LoVo (cell line): ENCODE data around the gene PRMT5.
"Not testable (repeated sequence)": the region's sequence is repeated elsewhere in the genome, so short reads cannot be mapped to it uniquely, and the experiment has no call there.

Experiments
- DNase-seq: peaks from one replicate; pipeline ENCODE4 v3.0.0-alpha.2; 2016; ENCODE audit warnings: low spot score

PRMT5 gene

DNA sequence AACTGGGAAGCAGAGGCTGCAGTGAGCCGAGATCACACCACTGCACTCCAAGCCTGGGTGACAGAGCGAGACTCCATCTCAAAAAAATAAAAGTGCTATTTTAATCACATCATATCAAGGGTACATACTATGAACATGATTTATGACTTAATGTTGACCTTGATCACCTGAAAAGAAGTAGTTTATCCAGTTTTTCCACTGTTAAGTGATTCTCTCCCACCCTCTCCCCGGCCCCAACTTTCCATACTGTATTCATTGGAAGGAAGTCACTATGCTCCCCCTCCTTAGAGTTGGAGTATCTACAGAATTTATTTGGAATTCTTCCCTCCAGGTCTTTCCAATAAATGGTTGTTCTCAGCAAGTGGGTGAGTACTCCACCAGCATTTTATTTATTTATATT, 3.0 kb upstream of the PRMT5 start:
- no peak for DNase-seq

DNA sequence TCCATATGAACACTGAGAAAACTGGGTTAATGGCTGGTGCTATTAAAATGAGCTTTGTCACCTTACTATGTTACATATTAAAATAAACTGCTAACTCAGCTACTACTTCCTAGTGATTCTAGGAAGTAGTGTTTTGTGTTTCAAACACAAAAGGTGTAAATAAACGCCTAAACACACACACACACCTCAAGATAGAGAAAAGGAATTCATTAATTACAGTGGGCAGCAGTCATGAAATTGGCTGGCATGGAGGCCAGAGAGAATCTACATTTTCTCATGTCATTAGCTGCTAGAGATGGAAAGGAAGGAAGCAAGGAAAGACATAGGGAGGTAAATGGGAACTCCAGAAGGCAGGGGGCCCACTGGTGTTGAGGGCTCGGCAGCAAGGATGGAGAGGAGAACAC, 787 bp upstream of the PRMT5 start:
- DNase-seq, result no peak

DNA sequence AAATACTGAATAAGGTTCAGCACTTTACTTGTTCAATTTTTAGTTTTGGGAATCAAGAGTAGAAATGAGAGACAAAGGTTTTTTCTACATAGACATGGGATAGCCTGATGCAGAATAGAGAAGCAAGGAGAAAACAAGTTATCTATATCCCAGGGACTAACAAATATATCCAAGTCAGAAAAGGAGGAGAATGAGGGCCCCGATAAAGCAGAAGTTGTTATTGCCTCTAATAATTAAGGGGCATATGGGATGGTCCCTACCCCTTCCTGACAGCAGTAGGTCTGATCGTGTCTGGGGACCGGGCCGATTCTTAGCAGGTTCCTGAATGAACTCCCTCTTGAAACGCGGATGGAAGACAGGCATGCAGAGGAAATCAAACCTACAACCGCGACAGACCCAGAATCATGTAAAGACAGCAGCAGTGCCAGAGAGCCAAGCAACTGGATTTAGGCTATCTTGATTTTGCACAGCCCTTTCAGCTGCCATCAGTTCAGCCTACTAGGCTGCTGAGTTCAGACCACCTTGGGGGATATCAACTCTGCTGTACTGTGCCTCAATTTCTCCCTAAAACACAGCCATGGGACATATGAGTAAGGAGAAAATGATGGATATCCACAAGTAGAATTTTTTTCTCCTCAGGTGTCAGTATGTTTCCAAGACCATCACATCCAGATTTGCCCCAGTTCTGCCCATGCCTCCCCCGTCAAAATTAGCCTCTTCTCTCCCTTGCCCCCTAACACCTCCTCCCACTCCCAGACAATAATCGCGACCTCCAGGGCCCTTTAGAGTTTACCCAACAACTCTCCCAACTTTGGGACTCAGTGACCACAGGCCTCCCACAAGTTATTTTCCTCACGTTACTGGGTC, 706 bp downstream of the PRMT5 start:
- no peak for DNase-seq

DNA sequence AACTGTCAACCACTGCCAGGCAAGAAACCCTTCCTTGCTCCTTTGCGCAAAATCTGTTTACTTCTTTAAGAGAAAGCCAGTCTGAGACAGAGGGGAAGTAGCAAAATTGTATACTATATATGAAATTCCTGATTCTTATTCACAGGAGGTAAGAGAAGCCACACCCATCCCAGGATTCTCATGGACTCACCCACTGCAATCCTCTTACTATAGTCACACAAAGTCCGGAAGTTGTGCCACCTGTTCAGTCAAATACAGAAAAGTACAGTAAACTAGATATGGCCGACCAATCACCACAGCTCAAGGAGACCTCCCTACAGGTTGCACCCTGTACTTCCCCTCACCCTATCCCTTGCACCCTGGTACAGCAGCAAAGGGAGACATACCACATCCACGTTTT, 2.9 kb downstream of the PRMT5 start:
- peak; percentile 46 for DNase-seq

DNA sequence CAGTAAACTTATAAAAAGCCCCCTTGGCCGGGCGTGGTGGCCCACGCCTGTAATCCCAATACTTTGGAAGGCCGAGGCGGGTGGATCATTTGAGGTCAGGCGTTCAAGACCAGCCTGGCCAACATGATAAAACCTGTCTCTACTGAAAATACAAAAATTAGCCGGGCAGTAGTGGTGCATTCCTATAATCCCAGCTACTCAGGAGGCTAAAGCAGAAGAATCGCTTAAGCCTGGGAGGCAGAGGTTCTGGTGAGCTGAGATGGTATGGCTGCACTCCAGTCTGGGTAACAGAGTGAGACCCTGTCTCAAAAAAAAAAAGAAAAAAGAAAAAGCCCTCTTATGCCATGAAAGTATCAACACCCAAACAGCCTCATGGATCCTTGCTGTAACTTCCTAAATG, 3.7 kb downstream of the PRMT5 start:
- DNase-seq, result no peak

DNA sequence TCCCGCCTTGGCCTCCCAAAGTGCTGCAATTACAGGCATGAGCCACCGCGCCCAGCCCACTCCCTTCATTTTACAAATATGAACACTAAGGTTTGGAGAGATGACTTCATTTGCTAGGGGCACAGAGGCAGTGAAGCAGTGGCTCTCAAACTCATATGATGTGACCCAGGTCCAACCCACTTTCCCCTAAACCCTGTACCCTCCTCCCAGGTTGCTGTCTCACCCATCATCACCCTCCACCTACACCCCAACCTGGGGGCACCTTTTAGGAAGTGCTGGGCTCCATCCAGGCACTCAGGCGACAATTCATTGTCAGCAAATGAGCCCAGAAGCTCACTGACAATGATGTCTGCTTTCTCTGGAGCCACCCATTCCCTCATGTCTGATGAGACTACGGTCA, 5.4 kb downstream of the PRMT5 start:
- DNase-seq, result no peak

DNA sequence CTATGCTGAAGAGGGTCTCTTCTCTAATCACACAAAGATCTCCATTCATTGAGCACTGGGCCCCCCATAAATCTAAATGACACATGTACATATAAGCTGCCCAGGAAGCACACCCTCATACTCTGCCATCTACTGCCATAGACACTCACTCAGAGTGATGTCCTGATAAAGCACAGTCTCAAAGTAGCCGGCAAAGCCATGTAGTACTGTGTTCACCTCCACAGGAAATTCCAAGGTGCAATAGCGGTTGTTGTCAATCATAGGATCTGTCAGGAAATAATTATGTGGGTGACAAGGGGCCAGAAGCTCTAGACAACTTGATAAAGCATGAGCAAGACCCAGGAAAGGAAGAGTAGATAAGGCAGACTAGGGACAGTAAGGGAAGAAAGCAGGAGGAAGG, 6.9 kb downstream of the PRMT5 start:
- DNase-seq, result no peak

DNA sequence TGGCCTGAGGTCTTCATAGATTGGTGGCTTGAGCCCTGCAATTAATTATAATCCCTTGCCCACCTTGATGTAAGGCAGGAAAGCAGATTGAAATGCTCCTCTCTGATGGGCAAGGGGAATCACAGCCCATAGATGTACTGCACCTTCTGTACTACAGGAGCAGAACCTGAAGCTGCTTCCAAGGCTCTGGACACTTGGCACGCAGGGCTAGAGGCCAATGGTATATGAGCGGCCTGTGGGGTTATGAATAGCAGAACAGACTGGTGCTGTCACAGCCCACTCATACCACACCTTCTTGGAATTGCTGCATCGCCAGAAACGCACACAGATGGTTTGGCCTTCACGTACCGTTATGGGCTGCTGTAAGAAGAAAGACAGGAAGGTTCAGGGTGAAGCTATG, 8.5 kb downstream of the PRMT5 start:
- no peak for DNase-seq

DNA sequence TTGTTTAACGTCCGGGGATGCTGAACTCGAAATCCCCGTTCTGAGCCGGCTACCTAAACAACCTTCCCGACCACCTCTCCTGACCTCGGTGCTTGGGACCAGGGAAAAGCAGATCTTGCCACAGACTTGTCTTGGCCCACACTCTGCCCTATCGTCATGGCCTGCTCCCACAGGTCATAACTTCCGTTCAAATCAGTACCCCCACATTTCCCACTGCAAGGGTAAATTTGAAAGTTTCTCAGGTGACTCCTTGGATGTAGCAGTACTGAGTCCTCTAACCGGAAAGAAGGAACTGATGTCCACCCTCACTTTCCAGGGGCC, 9.6 kb downstream of the PRMT5 start:
- no peak for DNase-seq

DNA sequence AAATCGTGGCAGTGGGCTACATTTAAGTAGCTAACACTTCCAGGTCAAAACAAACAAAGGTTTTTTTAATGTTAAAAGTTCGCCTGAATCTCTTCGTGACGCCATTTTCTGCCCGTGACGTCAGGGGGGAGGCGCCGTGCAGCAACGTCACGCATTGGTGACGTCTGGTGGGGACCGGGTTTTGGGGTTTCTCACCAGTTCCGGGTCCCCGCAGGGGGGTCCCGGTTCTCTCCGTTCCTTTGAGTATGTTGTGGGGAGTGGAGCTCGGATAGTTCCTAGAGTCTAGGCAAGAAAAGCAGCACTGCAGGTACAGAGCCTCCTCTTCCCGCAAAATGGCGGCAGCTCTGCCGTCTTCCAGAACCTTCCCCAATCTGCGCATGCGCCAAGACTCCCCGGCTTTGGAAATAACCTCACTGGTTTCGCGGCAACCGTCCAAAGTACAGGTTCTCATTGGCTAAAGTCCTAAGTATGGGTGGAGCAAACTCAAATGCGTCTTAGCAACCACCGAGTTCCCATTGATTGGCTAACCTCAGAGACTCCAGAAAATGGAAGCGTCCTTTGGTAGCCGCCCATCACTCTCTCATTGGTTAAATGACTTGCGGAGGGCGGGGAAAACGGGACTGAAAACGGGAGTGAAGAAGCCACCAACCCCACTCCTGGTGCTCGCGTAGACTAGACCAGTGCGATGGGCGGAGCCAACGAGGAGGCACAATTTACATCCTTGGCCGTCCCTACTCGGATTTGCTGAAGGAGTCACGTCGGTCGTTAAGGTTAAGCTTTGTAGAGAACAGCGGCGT, 10.2 kb downstream of the PRMT5 start, which contains the start of gene RBM23:
Gene RBM23, minus strand, starts transcription at position 346 of the 797 bp plus-strand sequence.
- DNase-seq, result peak; percentile 100

DNA sequence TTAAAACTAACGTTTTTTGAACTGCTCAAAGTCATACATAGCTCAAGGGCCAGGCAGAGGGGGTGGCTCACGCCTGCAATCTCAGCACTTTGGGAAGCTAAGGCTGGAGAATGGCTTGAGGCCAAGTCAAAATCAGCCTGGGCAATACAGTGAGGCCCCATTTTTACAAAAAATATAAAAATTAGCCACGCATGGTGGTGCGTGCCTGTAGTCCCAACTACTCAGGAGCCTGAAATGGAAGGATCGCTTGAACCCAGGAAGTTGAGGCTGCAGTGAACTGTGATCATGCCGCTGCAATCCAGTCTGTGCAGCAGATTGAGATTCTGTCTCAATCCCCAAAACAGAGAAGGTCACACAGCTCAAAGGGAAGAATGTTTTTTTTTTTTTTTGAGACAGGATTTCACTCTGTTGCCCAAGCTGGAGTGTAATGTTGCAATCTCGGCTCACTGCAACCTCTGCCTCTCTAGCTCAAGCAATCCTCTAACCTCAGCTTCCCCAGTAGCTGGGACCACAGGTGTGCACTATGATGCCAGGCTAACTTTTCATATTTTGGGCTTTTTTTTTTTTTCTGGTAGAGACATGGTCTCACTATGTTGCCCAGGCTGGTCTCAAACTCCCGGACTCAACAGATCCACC, 13.2 kb downstream of the PRMT5 start:
- no peak for DNase-seq

DNA sequence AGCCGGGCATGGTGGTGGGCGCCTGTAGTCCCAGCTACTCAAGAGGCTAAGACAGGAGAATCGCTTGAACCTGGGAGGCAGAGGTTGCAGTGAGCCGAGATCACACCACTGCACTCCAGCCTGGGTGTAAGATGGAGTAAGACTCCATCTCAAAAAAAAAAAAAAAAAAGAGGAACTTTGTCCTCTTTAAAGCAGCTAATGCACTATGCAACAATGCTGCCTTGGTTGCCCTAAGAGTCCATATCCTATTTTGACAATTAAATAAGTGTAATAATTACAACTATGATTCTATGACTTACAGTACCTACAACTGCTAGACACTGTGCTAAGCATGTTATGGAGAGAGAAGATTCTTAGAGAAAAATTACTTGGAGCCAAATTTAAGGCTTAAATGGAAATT, 14.3 kb downstream of the PRMT5 start:
- DNase-seq, result not testable (repeated sequence)

DNA sequence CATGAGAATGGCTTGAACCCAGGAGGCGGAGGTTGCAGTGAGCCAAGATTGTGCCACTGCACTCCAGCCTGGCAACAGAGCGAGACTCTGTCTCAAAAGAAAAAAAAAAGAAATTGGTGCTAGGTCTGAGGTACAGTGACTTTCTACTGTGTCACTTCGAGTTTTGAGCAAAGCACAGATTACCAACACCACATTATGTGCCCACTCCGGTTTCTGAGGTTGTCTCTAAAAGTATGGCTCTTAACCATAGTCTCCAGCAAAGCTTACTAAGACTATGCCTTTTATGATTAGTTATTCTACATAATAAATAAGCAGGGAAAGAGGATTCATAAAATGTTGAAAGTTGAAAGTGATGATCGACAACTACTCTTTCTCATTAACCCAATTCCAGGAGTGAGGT, 18.3 kb downstream of the PRMT5 start:
- no peak for DNase-seq

DNA sequence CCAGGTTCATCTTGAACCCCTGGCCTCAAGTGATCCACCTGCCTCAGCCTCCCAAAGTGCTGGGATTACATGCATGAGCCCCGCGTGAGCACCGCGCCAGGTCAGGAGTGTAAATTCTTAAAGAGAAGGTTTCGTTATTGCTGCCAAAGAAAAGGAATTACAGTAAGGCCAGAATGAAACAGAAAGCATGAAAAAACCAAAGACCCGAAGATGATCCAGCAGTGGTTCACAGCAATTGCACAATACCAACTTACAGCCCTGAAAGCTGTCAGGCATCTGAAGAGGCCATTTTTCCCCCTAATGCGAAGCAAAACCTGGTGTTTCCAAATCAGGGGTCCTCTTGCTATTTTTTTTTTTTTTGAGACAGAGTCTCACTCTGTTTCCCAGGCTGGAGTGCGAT, 20.6 kb downstream of the PRMT5 start:
- DNase-seq, result no peak

DNA sequence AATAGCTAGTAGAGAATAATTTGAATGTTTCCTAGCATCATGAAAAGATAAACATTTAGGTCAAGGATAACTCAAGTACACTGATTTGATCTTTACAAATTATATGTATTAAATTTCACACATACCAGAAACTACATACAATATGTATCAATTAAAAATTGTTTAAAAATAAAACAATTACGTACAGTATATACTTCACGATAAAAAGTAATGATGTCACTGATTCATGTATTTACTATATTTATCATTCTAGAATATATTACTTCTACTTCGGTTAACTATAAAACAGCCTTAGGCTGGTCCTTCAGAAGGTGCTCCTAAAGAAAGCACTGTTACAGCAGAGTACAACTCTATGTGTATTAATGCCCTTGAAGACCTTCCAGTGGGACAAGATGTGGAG, 21.7 kb downstream of the PRMT5 start:
- DNase-seq, result no peak

DNA sequence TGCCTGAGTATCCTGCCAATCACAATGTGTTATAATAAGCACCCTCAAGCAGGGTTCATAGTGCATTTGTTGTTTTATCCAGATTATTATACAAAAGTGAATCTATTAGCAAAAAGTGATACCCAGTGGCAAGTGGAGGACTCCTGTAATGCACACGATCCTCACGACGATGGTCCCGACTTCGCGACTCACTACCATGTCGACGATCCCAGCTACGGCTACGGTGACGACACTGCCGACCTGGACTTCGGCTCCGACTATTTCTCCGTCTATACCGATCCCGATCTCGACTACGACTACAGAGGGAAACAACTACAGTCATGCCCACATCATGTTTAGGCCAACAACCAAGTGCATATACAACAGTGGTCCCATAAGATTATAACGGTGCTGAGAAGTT, 23.1 kb downstream of the PRMT5 start:
- DNase-seq, result no peak

DNA sequence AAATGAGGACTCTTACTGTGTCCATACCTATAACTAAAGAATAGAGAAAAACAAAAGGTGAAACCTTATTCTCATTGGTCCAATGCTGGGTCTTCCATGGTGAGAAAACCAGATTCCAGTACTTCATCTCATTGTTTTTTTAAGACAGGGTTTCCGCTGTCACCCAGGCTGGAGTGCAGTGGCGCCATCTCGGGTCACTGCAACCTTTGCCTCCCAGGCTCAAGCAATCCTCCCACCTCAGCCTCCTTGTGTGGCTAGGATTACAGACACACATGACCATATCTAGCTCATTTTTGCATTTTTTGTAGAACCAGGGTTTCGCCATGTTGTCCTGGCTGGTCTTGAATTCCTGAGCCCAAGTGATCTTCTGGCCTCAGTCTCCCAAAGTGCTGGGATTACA, 23.5 kb downstream of the PRMT5 start:
- no peak for DNase-seq

DNA sequence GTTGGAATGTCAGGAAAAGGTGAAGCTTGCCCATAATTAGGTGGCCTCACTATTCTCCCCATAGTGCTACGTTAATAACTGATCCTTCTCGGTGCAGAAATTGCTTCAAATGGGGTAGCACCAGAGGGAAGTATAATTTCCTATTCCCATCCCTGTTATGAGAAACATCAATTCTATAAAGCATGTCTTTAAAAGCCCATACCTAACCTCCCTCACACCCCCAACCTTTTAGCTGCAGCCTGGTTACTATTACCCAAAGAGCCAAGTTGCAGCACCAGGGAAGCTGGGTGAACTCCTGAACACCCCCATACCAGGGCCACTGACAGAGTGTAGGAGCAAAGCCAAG, 25.5 kb downstream of the PRMT5 start:
- DNase-seq, result no peak

DNA sequence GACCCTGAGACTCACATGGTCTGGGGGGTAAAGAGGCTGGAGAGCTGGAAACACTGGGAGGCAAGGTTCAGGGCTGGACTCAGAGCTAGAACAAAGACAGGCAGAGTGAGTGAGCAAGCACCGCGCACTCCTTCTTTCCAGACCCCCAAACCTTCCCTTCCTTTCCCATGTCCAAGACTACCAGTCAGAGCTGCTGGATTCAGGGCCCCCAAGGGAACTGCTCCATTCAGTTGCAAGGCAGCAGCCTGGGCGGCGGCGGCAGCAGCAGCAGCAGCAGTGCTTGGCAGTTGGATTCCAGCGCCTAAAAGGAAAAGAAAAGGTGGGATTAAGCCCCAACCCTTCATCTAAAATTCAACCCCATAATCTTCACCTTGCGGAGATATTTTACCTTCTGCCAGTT, 27.4 kb downstream of the PRMT5 start:
- no peak for DNase-seq

DNA sequence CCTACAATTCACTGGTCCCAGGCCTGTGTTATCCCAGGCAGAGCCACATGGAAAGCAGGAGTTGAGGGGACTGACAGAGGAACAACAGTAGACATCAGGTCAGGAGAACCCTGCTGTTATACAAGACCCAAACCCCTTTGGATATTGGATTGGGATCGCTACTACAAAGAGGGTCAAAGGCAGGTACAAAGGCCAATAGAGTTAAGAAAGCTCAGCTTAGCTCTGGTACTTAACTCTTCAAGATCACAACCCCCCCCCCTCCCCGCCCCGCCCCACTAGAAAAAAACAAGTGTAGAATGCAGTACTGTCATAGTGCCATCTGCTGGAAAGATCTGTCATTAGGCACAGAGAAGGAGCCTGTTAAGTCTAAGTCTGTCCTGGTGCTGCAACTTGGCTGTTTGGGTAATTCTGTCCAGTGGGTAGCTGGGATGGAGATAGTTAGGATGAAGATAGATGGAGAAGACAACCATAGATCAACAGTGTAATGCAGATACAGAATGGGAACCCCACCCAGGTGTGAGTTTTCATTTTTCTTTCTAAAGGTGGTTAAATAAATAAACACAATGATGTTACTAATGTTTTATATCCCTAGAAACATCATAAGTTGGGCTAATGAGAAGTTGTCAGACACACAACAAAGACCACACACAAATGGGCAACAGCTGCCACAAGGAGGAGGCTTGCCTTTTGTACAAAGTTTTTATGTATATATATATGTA, 28.9 kb downstream of the PRMT5 start:
- peak; percentile 38 for DNase-seq

DNA sequence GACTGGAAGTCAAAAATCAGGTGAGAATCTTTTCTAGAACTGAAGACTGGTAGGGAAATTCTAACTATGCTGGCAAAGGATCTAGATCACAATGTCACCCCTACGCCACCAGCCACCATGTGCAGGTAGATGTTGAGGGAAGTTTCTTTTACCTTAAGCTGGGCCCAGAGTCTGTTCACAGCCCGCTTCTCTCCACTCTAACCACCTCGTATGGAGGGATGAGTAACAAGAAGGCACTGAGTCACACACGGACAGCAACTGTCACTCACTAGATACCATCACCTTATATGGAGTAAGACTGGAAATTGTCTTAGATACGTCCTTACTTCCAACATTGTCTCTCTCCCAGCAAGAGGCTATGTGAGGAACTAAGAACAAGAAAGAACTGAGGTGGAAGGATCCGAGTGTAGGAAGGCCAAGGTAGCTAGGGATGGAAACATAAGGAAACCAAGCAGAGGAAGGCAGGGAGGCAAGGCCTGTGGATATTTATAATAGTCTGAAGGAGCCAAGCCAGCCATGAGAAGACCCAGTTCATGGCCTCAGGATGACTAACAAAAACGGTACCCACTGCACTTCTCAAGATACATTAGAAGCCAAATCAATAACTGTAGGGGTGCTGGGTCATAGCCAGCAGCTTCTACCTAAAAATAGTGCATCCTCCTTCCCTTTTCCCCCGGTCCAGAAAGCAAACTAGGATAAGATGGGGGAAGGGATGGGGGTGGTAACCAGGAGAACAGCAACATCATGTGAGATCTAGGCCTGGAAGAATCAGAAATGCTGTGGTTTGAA, 30.7 kb downstream of the PRMT5 start:
- DNase-seq, result no peak

DNA sequence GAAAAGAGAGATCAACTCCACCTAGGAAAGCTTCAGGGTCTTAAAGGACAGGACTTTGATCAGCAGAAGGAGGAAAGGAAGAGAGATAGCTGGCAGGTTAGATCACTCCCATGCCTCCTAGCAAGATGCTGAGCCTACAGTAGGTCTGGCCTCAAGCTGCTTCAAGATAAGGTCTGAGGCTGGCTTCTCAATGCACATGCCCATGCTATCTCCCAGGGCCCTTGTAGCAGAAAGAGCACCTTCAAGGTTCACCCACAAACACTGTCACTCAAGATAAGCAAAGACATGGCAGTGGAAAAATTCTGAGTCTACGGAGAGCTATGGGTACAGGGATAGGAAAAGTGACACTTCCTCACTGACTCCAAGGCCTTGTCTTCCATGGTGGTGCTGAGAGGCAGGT, 31.8 kb downstream of the PRMT5 start:
- no peak for DNase-seq
